Kasumi-1 (cell line): ENCODE measurements around the gene CACUL1.
A peak's percentile ranks its signal among the peaks of the same experiment; 100 is the strongest.
"Not testable (repeated sequence)": the region's sequence is repeated elsewhere in the genome, so short reads cannot be mapped to it uniquely, and the experiment has no call there.

Experiments
- DNase-seq, 2 experiments: peaks; one replicate each; lab custom pipeline; 2025; lab: John Stamatoyannopoulos, UW

CACUL1 gene

DNA sequence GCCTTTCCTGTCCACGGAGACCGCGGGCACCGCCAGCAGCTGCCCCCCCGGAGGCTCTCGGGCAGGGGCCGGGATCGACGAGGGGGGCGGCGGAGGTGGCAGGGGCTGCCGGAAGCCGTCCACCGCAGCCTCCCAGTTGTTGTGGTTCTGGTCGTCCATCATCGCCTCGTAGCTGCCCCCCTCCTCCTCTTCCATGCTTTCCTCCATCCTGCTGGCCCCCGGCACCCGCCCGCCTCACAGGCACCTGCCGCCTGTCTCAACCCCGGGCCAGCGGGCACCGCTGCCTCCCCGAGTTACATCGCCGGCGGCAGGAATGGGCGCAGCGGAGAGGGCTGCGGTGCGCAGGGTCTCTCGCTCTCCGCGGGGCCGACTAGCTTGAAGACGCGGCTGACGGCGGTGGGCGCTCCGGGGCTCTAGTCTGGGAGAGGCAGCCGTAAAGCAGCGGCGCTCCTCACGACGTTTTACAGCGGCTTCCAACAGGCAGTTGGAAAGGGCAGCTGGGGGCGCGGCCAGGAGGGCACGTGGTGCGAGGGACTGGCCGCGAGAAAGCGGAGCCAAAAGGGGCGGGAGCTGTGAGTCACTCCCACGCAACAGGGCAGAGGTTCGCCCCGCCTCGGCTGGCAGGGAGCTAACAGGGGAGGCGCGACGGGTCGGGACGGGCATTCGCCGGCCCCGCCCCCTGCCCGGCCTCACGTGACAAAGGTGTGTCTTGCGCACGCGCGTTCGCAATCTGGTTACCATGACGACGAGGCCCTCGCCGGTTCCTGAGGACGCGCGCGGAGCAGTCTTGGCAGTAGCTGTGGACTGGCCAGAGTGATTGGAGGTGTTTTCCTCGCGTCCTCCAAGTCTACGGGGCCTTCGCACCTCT lies at the start of gene CACUL1:
CACUL1 (minus strand) TSS at position 415 of the 868 bp plus-strand sequence; CDS start at position 207, 208 bp downstream.
- DNase-seq: peak; percentile 100

DNA sequence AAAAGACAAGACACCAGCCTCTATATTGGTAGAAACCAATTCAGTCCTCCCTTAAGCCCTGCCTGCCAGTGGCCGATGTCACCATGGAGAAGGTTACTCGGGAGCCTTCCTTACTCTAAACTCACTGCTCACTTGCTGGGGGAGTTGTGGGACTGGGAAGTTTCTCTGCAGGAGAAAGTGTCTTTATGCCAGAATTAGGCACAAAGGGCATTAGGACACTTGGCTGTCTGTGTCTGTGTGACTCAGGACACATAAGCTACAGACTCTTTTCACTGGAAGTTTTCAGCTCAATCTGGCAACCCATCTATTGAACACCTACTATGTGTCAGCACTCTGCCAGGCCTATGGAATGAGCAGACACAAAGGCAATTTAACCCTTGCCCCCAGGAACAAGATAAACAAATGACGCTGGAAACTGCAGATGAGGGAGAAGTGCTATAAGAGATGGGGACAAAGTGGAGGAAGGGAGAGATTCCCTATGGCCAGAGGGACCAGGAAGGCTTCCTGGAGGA lies 49.5 kb upstream of the CACUL1 start:
- DNase-seq: no peak

DNA sequence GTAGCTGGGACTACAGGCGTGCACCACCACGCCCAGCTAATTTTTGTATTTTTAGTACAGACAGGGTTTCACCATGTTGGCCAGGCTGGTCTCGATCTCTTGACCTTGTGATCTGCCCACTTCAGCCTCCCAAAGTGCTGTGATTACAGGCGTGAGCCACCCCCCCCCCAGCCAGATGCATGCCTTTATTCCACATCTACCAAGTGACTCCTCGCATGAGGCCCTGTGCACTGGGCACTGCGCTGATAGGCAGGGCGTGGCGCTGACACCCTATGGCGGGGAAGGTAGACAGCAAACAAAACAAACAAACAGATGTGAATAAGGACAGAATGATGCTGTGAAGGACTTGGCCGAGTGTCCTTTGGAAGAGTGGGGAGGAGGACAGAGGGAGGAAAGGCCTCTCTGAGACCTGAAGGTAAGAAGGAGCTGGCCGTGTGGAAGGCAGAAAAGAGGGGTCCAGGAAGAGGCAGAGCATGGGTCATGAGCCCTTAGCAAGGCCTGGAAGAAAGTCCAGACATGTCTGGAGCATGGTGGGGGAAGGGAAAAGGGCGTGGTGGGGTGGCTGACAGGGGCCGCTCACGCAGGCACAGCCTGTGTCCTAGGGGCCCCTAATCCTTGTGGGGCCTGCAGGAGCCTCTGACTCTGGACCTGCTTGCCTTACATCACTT lies 47.5 kb upstream of the CACUL1 start:
- DNase-seq: no peak

DNA sequence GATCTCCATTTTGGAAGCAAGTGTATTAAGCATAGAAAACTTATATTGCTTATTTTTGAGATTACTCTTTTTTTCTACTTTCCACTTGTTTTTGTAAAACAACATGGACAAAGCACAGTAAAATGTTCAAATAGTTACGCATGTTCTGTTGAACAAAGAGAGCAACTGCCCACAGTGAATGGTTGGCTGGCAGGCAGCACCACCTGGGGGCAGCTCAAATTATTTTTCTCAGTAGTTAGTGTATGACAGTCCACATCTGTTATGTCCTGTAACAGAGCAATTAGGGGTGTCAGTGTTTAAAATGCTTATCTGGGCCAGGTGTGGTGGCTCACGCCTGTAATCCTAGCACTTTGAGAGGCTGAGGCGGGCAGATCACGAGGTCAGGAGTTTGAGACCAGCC lies 46.1 kb upstream of the CACUL1 start:
- peak; percentile 49 to 63 for DNase-seq

DNA sequence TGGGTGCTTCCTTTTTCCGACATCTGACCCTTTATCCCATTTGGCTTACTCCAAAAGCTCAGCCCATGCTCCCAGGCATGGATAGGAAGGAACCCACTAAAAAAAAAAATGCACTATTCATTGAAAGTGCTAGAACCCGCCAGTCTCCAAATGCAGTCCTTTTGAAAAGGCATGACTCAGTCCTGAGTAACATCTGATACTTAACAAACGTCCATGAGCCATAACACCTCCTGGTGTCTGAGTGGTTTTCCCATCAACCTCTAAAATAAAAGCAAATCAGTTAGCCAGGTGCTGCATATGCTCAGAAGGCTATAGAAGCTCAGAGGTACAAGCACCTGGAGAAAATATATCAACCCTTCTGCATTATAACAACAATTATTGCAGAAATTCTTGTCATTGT lies 45.0 kb upstream of the CACUL1 start:
- DNase-seq: no peak

DNA sequence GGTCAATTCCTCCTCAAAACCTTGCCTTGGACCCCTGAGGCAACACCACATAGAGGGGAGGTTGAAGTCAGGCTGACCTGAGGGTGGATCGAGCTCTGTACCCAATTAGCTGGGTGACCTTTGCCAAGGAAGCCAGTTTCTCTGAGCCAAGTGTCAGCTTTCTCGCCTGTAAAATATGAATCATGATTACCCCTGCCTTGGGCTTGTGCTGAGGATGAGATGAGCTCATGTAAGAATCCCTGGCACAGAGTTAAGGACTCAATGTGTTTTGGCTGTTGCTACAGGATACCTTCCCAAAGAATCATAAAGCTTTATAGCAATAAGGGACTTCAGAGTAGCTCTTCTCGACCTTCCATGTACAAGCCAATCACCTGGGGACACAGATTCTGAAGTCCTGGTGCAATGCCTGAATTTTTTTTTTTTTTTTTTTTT lies 43.5 kb upstream of the CACUL1 start:
- no peak for DNase-seq

DNA sequence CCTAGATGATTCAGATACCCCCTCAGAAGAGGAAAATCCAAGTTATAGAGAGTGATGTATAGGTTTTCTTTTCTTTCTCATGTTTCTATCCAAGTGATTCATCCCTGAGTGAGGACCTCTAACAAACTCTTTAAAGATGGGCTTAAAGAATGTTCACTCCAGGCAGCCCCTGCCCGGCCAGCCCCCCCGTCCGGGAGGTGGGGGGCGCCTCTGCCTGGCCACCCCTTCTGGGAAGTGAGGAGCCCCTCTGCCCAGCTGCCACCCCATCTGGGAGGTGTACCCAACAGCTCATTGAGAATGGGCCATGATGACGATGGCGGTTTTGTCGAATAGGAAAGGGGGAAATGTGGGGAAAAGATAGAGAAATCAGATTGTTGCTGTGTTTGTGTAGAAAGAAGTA lies 40.2 kb upstream of the CACUL1 start:
- not testable (repeated sequence) for DNase-seq

DNA sequence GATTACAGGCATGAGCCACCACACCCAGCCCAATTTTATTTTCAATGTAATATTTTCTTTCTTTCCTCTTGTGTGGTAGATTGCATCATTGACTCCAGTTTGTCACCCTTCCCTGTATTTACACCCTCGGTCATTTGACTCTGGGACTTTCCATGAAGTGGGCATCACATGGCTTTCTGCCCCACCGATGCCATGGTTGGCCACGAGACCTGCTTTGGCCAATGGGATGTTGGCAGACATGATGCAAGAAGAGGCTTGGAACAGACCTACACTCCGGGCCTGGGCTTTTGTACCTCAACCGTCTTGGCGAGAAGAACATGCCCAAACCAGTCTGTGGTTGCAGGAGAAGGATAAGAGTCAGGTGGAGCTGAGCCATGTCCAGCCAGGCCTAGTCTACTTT lies 38.8 kb upstream of the CACUL1 start:
- no peak for DNase-seq

DNA sequence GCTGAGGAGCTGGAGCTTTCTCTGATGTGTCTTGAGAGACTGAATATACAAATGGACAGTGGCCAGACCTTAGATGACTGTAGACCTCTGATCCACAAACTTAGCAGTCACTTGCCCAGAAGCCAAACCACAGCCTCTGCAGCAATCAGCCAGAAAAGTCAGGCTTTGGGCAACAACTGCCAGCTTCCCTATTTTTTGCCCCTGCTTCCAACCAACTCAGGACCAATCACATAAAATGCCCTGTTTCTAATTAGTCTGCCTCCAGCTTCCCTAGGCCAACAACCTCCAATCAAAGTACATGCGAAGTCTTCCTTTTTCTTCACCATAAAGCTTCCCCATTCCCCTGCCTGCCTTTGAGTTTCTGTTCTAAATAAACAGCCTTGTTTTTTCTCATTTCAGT lies 37.8 kb upstream of the CACUL1 start:
- peak; percentile 76 to 91 for DNase-seq

DNA sequence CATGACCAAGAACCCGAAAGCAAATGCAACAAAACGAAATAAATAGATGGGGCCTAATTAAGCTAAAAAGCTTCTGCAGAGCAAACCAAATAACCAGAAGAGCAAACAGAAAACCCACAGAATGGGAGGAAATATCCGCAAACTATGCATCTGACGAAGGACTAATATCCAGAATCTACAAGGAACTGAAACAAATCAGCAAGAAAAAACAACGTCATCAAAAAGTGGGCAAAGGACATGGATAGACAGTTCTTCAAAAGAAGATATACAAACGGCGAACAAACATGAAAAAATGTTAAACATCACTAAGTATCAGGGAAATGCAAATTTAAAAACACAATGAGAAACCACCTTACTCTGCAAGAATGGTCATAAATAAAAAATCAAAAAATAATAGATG lies 35.3 kb upstream of the CACUL1 start:
- DNase-seq: no peak

DNA sequence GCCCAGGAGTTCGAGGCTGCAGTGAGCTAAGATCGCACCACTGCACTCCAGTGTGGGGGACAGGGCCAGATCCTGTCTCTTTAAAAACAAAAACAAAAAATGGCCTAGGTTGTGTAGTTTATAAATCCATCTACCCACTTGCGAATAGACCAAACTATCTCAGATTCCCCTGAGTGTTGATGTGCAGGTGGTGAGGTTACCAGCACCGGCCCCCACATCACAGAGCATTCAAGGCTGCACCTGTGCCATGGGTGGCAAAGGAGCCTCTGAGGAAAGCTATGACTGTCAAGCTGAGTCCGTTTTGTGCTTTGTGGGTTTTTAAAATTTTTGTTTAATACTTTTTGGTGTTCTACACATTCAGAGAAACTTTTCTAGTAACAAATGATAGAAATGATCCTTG lies 30.8 kb upstream of the CACUL1 start:
- no peak for DNase-seq

DNA sequence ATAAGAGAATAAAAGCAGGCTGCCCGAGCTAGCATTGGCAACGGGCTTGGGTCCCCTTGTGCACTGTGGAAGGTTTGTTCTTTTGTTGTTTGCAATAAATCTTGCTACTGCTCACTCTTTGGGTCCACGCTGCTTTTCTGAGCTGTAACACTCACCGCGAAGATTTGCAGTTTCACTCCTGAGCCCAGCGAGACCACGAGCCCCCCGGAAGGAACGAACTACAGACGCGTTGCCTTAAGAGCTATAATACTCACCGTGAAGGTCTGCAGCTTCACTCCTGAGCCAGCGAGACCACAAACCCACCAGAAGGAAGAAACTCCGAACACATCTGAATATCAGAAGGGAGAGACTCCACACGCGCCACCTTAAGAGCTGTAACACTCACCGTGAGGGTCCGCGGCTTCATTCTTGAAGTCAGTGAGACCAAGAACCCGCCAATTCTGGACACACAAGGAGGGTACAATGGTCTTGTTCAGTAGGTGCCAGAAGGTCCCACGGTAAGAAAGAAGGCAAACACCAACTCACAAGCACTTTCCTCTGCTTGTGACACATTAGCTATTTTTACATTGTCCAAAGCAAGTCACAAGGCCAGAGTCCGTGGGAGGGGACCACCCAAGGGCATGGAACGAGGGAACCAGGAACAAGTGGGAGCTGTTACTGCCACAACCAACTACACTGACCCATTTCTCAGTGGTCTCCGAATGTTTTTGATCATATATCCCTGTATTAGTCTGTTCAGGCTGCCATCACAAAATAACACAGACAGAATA lies 29.2 kb upstream of the CACUL1 start:
- DNase-seq: no peak

DNA sequence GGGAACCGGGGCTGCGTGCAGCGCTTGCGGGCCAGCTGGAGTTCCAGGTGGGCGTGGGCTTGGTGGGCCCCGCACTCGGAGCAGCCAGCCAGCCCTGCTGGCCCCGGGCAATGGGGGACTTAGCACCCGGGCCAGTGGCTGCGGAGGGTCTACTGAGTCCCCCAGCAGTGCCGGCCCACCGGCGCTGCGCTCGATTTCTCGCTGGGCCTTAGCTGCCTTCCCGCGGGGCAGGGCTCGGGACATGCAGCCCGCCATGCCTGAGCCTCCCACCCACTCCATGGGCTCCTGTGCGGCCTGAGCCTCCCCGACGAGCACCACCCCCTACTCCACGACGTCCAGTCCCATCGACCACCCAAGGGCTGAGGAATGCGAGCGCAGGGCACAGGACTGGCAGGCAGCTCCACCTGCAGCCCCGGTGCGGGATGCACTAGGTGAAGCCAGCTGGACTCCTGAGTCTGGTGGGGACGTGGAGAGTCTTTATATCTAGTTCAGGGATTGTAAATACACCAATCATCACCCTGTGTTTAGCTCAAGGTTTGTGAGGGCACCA lies 28.2 kb upstream of the CACUL1 start:
- not testable (repeated sequence) for DNase-seq

DNA sequence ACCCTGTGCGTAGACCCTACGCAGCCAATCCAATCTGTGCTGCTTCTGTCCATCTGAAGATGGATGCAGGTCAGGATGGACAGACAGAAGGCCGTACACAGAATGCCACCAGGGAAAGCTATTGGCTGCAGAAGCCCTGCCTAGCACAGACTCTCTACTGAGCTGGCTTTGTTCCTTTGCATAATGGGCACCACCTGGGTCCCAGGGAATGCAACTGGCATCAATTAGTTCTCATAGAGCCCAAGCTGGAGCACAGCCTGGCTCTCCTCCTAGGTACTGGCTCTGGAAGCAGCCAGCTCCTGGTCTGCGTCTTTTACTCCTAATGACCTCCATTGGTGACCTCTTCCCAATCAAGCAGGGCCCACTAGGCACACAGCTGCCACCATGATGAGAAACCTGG lies 26.8 kb upstream of the CACUL1 start:
- DNase-seq: no peak

DNA sequence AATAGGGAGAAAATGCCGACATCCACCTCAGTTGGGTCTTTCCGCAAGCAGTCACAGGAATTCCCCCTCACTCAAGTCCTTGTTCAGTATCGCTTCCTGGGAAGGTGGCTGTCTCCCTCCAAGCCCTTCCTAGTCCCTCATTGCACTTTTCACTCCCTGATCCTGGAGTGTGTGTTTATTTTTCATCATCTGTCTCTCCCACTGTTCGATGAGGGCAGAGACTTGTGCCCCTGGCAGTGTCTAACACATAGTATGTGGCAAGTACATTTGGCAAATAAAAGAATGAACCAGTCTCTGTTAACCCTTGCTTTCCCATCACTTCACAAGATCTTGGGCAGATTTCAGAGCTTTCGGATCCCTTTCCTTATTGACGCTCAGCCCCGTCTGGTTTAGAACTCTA lies 24.0 kb upstream of the CACUL1 start:
- DNase-seq: no peak

DNA sequence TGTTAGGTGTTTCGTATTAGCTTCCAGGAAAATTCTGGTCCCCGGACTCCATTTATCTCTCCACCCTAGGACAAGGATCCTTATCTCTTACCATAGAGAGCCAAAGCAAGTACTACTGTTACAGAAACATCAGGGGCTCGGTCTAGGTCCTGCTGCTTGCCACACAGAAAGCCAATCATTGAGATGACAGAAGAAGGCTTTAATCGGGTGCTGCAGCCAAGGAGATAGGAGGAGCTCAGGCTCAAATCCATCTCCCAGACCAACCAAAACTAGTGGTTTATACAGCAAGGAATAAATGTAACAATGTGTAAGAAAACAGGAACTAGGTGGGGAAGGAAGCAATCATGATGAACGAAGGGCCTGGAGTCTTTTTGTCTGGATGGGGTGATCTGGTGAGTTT lies 22.2 kb upstream of the CACUL1 start:
- no peak for DNase-seq

DNA sequence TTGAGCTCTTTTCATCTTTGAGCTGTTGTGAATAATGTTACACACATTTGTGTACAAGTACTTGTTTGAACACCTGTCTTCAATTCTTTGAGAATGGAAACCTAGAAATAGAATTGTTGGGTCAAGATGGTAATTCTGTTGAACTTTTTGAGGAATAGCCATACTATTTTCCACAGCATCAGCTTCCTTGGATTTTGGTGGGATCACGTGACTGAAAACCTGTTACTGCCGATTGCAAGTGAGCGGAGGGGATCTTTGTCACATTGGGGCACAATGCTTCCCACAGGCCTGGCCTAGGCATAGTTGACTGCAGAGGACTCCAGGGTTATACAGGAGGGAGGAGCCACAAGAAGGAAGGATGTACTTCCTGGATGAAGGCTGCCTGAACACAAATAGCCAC lies 21.3 kb upstream of the CACUL1 start:
- DNase-seq: no peak

DNA sequence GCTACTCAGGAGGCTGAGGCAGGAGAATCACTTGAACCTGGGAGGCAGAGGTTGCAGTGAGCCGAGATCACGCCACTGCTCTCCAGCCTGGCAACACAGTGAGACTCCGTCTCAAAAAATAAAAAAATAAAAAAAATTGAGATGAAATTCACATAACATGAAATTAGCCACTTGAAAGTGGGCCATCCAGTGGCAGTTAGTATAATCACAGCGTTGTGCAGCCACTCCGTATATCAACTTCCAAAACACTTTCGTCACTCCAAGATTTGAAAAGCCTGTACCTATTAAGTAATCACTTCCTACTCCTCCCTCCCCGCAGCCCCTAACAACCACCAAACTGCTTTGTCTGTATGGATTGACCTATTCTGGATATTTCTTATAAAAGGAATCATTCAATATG lies 20.7 kb upstream of the CACUL1 start:
- peak in 1 of 2 experiments; percentile 9 for DNase-seq

DNA sequence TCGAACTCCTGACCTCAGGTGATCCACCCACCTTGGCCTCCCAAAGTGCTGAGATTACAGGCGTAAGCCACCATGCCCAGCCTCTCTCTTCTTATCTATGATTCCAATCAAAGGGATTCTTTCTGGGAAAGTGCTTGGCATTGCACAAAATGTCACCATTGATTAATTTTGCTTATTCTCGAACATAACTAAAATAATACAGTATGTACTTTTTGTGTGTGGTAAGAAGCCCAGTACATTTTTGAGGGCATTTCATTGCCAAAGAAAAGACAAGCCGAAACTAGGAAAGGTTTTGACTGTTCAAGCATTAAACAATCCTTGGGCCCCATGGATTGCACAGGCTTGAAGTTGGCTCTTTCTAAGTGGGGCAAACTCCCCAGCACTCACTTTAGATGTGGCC lies 18.3 kb upstream of the CACUL1 start:
- DNase-seq: no peak

DNA sequence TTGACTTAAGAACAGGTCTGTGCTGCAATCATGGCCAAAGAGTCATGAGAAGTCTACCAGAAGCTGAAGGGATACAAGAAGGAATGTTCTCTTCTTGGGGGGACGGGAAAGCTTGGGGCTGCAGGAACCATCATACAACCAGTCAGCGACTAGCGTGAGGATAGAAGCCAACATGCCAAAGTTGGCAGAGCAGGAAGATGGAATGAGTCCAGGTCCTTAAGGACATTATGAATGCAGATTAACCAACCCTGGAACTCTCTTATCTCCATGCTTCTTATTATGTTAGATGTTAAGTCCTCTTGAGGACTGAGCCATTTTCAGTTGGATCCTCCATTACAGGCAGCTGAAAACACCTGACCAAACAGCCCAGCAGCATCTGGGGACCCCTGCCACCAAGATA lies 17.2 kb upstream of the CACUL1 start:
- no peak for DNase-seq

DNA sequence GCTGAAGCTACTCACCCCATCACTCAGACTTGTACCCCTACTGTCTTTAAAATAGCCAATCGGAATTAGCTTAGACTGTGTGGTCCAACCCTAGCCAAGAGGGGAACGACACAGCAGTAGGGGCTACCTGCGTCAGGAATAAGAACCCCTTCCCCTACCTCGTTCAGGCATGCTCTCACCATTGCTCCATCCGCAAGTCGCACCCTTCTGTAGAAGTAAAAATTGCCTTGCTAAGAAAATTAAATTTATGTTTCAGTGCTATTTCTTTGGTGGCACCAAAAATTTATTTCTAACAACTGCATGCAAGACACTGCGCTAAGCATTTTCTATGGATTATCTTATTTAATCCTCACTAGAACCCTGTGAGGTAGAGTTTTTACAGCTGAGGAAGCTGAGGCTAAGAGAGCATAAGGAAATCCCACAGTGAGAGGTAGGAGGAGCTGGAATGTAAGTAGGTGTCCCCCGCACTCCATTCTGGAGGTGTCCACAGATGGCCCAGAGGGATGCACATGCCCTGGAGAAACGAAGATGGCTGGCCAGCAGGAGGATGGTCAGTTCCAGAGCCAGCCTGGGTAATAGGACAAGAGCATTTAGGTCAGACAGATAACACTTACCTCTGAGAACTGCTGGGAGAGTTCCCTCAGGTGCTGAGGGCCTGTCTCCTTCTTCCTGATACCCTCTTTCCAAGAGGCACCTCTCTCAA lies 15.3 kb upstream of the CACUL1 start:
- no peak for DNase-seq
